ENCODE data around the gene ZNF473.

The ZNF473 gene

GRCh38 chr19:50003810-50004419 lies 21.9 kb upstream of the ZNF473 start:
- DNase-seq = peak; percentile 23

GRCh38 chr19:50005428-50005827 lies 20.4 kb upstream of the ZNF473 start:
- DNase-seq = no peak

- DNase-seq = no peak
These were observed 18.6 kb upstream of the ZNF473 start for GRCh38 chr19:50007170-50007569.

- DNase-seq = no peak
These were observed 17.9 kb upstream of the ZNF473 start for GRCh38 chr19:50007947-50008346.

GRCh38 chr19:50008532-50008931 lies 17.3 kb upstream of the ZNF473 start:
- no peak for DNase-seq

- no peak for DNase-seq
These were observed 9.5 kb upstream of the ZNF473 start for GRCh38 chr19:50016225-50016807.

GRCh38 chr19:50020481-50020880 lies 5.3 kb upstream of the ZNF473 start:
- no peak for DNase-seq

- no peak for DNase-seq
These were observed 3.0 kb upstream of the ZNF473 start for GRCh38 chr19:50022823-50023222.

- no peak for DNase-seq
These were observed 1.1 kb upstream of the ZNF473 start for GRCh38 chr19:50024719-50025021.

GRCh38 chr19:50025022-50025793 lies 597 bp upstream of the ZNF473 start, which contains the start of gene VRK3:
Gene VRK3 (minus strand): TSS chr19:50025372. CDS start chr19:50016162, 9,210 bp downstream.
- DNase-seq = peak; percentile 97

GRCh38 chr19:50026550-50026906 lies 723 bp downstream of the ZNF473 start:
- no peak for DNase-seq

GRCh38 chr19:50030225-50030624 lies 4.4 kb downstream of the ZNF473 start:
- no peak for DNase-seq

GRCh38 chr19:50030937-50031336 lies 5.1 kb downstream of the ZNF473 start:
- DNase-seq = no peak

GRCh38 chr19:50036908-50037307 lies 11.1 kb downstream of the ZNF473 start:
- DNase-seq = no peak

- DNase-seq = no peak
These were observed 14.2 kb downstream of the ZNF473 start for GRCh38 chr19:50039968-50040367.

- DNase-seq = no peak
These were observed 15.2 kb downstream of the ZNF473 start for GRCh38 chr19:50040967-50041366.

- DNase-seq = no peak
These were observed 16.7 kb downstream of the ZNF473 start for GRCh38 chr19:50042363-50043024.

GRCh38 chr19:50043967-50044366 lies 18.2 kb downstream of the ZNF473 start:
- no peak for DNase-seq

- DNase-seq = no peak
These were observed 19.1 kb downstream of the ZNF473 start for GRCh38 chr19:50044922-50045321.

GRCh38 chr19:50046649-50047503 lies 21.1 kb downstream of the ZNF473 start:
- no peak for DNase-seq

GRCh38 chr19:50047671-50048070 lies 21.9 kb downstream of the ZNF473 start:
- no peak for DNase-seq

- DNase-seq = peak; percentile 13
These were observed 24.8 kb downstream of the ZNF473 start for GRCh38 chr19:50050406-50051227.
